ENCODE measurements around the gene FIBP. TPM values are rescaled to one million over a fixed set of nuclear protein-coding genes. Genes with fewer than 3 reads are reported as not detected.

Gene FIBP
- total RNA-seq, 3 donors from 2014 or later, result 35.8 to 52.8 (median 47.0) TPM

DNA sequence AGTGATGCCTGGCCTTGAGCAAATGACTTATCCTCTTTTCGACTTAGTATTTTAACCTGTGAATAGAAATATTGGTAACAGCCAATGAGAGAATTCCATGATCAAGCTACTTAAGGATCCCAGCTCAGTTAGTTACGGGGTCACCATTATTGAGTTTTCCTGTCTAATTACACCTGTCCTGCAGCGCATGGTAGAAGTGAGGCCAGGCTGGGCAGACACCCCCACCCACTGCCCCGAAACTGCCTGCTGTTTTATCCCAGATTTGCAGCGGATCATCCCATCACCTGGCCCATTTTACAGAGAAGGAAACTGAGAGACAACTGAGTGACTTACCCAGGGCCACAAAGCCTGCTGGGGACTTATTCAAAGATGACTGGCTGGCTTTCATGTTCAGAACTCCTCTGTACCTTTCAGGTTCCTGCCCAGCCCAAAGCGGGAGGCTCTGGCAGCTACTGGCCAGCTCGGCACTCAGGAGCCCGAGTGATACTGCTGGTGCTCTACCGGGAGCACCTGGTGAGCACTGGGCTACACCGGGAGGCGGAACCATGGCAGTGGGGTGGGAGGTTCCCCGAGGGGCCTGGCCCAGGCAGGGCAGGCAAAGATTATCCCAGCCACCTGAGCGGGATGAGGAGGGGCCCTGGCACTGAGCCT lies 26.6 kb downstream of the FIBP start:
- peaks cover 8% of the 10 kb centered on the region for H3K36me3 ChIP-seq (ENCODE audit: low read depth)
- TF ChIP-seq, protein P1, sequence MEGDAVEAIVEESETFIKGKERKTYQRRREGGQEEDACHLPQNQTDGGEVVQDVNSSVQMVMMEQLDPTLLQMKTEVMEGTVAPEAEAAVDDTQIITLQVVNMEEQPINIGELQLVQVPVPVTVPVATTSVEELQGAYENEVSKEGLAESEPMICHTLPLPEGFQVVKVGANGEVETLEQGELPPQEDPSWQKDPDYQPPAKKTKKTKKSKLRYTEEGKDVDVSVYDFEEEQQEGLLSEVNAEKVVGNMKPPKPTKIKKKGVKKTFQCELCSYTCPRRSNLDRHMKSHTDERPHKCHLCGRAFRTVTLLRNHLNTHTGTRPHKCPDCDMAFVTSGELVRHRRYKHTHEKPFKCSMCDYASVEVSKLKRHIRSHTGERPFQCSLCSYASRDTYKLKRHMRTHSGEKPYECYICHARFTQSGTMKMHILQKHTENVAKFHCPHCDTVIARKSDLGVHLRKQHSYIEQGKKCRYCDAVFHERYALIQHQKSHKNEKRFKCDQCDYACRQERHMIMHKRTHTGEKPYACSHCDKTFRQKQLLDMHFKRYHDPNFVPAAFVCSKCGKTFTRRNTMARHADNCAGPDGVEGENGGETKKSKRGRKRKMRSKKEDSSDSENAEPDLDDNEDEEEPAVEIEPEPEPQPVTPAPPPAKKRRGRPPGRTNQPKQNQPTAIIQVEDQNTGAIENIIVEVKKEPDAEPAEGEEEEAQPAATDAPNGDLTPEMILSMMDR (IDR thresholded peaks at IDR 0.05), result no peak
- H3K4me1 ChIP-seq (ENCODE audit: low read depth), result peaks cover 15% of the 10 kb centered on the region
- H3K9me3 ChIP-seq, result no peaks in the 10 kb centered on the region
- H3K4me3 ChIP-seq, result no peak overlapping the region
- intact Hi-C loops (cut with DNase I, micrococcal nuclease), result no loop called here
- ATAC-seq, result no peak
- DNase-seq, result peak in 2 of 3 donors; percentile 45 to 67

DNA sequence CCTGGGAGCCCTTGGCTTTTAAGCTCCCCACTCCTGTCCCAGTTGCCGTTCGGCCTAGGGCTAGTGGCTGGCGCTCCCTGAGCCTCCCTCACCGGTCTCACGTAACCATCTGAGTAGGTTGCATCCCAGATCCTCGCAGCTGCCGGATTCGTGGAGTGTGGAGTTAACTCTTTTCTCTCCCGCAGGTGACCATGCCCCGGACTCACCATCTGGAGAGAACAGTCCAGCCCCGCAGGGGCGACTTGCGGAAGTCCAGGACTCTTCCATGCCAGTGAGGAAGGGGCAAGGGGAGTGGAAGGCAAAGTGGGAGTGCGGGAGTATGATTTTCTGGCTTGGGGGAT lies 27.1 kb downstream of the FIBP start:
- TF ChIP-seq, protein P1 (IDR thresholded peaks at IDR 0.05), result no peak
- H3K9me3 ChIP-seq, result no peaks in the 10 kb centered on the region
- intact Hi-C loops (cut with DNase I, micrococcal nuclease), result no loop called here
- H3K4me3 ChIP-seq, result peak overlapping the region; percentile 57
- no peak for ATAC-seq
- peak in 2 of 3 donors; percentile 48 to 66 for DNase-seq
- peaks cover 8% of the 10 kb centered on the region for H3K36me3 ChIP-seq (ENCODE audit: low read depth)
- H3K4me1 ChIP-seq (ENCODE audit: low read depth), result peaks cover 20% of the 10 kb centered on the region

DNA sequence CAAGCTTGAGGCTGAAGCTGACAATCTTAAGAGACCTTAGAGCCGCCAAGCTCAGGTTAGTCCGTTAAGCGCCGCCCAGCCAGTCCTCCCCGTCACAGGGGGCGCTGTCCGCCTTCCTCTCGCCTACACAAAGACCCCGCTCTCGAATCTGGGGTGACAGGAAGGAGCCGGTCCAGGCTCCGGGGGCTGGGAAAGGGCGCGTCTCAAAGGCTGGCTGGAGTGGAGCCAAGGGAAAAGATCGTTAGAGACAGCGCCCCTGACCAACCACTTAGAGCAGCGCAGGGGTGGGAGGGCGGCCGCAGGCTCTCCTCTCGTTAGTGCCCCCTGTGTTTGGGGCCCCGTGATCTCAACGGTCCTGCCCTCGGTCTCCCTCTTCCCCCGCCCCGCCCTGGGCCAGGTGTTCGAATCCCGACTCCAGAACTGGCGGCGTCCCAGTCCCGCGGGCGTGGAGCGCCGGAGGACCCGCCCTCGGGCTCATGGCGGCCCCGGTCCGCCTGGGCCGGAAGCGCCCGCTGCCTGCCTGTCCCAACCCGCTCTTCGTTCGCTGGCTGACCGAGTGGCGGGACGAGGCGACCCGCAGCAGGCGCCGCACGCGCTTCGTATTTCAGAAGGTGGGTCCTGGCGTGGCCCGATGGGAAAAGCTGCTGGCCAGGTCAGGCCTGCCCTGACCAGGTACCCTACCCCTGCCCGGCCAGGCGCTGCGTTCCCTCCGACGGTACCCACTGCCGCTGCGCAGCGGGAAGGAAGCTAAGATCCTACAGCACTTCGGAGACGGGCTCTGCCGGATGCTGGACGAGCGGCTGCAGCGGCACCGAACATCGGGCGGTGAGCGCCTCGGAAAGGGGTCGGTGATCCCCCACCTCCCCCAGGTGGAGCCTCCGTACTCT lies 27.8 kb downstream of the FIBP start, which contains the start of gene MUS81:
TSS of gene MUS81 (plus strand) at position 156 of the 887 bp plus-strand sequence. CDS start at position 477, 321 bp downstream.
- H3K9me3 ChIP-seq, result no peaks in the 10 kb centered on the region
- TF ChIP-seq, protein P1 (IDR thresholded peaks at IDR 0.05), result peak; percentile 69
- intact Hi-C loops (cut with DNase I, micrococcal nuclease), result no loop called here
- peak within 1 kb of the TSS; percentile 57 for H3K4me3 ChIP-seq
- H3K4me1 ChIP-seq (ENCODE audit: low read depth), result peaks cover 26% of the 10 kb centered on the region
- peak; percentile 71 for ATAC-seq
- peaks cover 8% of the 10 kb centered on the region for H3K36me3 ChIP-seq (ENCODE audit: low read depth)
- peak; percentile 98 to 100 (median 99) for DNase-seq

DNA sequence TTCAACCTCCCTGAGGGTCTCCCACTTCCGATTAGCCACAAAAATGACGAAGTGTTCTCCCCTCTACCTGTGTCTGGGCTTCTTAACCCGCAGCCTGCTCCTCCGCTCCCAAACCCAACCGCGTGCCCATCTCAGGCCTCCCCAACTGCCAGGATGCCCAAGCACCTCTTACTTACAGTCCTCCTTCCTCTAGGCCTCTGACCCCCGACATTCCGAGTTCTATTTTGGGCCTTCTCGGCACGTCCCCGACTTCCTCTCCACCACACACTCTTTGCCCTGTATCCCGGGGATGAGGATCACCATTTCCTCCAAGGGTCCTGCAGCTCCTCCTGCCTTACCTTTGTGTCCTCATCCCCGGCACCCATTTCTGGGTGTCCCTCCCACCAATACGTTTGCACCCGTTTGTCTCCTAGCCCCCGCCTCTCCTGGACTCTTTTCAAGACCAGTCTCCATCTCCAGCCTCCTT lies 28.4 kb downstream of the FIBP start:
- DNase-seq, result peak in 1 of 3 donors; percentile 79
- Histone ChIP-seq H3K9me3 (no peaks in the 10 kb centered on the region), H3K4me1 (ENCODE audit: low read depth) (peaks cover 32% of the 10 kb centered on the region), H3K36me3 (ENCODE audit: low read depth) (peaks cover 8% of the 10 kb centered on the region), H3K4me3 (peak overlapping the region; percentile 57)
- TF ChIP-seq, protein P1 (IDR thresholded peaks at IDR 0.05), result no peak
- ATAC-seq, result no peak
- intact Hi-C loops (cut with DNase I, micrococcal nuclease), result no loop called here

DNA sequence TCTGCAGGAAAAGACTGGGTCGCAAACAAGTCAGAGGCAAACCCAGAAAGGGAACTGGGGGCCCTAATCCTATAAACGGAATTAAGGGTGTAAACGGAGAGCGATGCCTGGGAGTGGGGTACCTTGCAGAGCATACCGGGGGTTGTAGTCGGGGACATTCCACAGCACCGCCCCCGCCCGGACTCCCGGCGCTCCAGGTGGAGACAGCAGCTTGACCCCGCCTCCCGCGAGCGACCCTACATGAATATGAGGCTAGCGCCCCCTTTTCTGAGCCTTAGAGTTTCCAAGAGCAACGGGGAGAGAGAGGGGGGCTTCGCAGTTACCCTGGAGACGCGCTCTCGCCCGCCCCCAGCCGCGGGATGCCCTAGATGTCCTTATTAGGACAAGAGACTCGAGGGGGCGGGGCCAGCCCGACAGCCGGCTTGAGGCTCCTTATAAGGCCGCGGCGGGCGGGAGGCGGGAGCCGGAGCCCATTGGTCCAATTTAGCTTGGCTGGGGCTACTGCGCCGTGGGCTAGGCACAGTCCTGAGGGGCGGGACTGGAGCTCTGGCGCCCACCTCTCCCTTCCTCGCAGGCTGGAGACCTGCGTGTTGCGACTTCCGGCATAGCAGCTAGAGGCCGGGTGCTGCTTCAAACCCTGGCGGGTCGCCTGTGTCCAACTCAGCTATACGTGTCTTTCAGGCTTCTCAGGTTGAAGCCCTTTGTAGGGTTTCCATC lies 29.0 kb downstream of the FIBP start:
- Histone ChIP-seq H3K9me3 (no peaks in the 10 kb centered on the region), H3K4me3 (peak overlapping the region; percentile 20), H3K36me3 (ENCODE audit: low read depth) (peaks cover 8% of the 10 kb centered on the region), H3K4me1 (ENCODE audit: low read depth) (peaks cover 32% of the 10 kb centered on the region)
- TF ChIP-seq, protein P1 (IDR thresholded peaks at IDR 0.05), result no peak
- DNase-seq (peak; percentile 98 to 100 (median 100)), ATAC-seq (peak; percentile 63)
- intact Hi-C loops (cut with DNase I, micrococcal nuclease), result no loop called here
